HEK293 (cell line): Measurements from ENCODE around the gene TCAF1.
"Not testable (repeated sequence)": the region's sequence is repeated elsewhere in the genome, so short reads cannot be mapped to it uniquely, and the experiment has no call there.

ENCODE experiments used
- AEBP2 ChIP-seq: fragments of 450-650 bp; formaldehyde crosslinking; IDR thresholded peaks from 2 replicates; pipeline ENCODE4 v1.5.1; 2016; ENCODE audit warnings: missing biosample characterization, missing genetic modification characterization, borderline replicate concordance
- KLF9 ChIP-seq: fragments of 450-650 bp; formaldehyde crosslinking; IDR thresholded peaks from 2 replicates; pipeline ENCODE4 v1.5.1; 2016; ENCODE audit warnings: missing biosample characterization, missing genetic modification characterization, low read depth
- SALL2 ChIP-seq: fragments of 450-650 bp; formaldehyde crosslinking; IDR thresholded peaks from 2 replicates; pipeline ENCODE4 v1.5.0; 2017; ENCODE audit warnings: missing biosample characterization, mild to moderate bottlenecking, missing genetic modification characterization, borderline replicate concordance
- ZBTB11 ChIP-seq: fragments of 450-650 bp; formaldehyde crosslinking; conservative IDR thresholded peaks from 2 replicates; pipeline ENCODE4 v1.5.1; 2016; ENCODE audit warnings: low read depth, missing biosample characterization, missing genetic modification characterization
- ZBTB6 ChIP-seq: fragments of 450-650 bp; formaldehyde crosslinking; IDR thresholded peaks from 2 replicates; pipeline ENCODE4 v1.5.1; 2017; ENCODE audit warnings: missing biosample characterization, missing genetic modification characterization
- ZNF24 ChIP-seq: fragments of 450-650 bp; formaldehyde crosslinking; IDR thresholded peaks from 2 replicates; pipeline ENCODE4 v1.5.1; 2016; ENCODE audit warnings: missing biosample characterization, missing genetic modification characterization
- ZNF311 ChIP-seq: fragments of 450-650 bp; formaldehyde crosslinking; IDR thresholded peaks from 2 replicates; pipeline ENCODE4 v1.5.1; 2017; ENCODE audit warnings: missing biosample characterization, missing genetic modification characterization, borderline replicate concordance
- ZNF623 ChIP-seq: fragments of 450-650 bp; formaldehyde crosslinking; IDR thresholded peaks from 2 replicates; pipeline ENCODE4 v1.5.1; 2016; ENCODE audit warnings: missing biosample characterization, missing genetic modification characterization
- ZNF639 ChIP-seq: fragments of 450-650 bp; formaldehyde crosslinking; IDR thresholded peaks from 2 replicates; pipeline ENCODE4 v1.5.1; 2016; ENCODE audit warnings: missing biosample characterization, missing genetic modification characterization
- ZNF777 ChIP-seq: fragments of 450-650 bp; formaldehyde crosslinking; IDR thresholded peaks from 2 replicates; pipeline ENCODE4 v1.5.1; 2017; ENCODE audit warnings: missing biosample characterization, missing genetic modification characterization, borderline replicate concordance
- TF ChIP-seq, protein P1 (sequence below): fragments of 450-650 bp; formaldehyde crosslinking; IDR thresholded peaks from 2 replicates; pipeline ENCODE4 v1.5.1; 2016; ENCODE audit warnings: missing biosample characterization, missing genetic modification characterization
- TF ChIP-seq, protein P2 (sequence below): fragments of 450-650 bp; formaldehyde crosslinking; IDR thresholded peaks from 2 replicates; pipeline ENCODE4 v1.5.1; 2016; ENCODE audit warnings: missing biosample characterization, missing genetic modification characterization
- TF ChIP-seq, protein P3 (sequence below): fragments of 450-650 bp; formaldehyde crosslinking; IDR thresholded peaks from 2 replicates; pipeline ENCODE4 v1.5.1; 2017; ENCODE audit warnings: missing biosample characterization, missing genetic modification characterization
- TF ChIP-seq, protein P4 (sequence below): fragments of 450-650 bp; formaldehyde crosslinking; conservative IDR thresholded peaks from 2 replicates; pipeline ENCODE4 v1.5.1; 2016; ENCODE audit warnings: low read depth, missing biosample characterization, missing genetic modification characterization

DNA sequence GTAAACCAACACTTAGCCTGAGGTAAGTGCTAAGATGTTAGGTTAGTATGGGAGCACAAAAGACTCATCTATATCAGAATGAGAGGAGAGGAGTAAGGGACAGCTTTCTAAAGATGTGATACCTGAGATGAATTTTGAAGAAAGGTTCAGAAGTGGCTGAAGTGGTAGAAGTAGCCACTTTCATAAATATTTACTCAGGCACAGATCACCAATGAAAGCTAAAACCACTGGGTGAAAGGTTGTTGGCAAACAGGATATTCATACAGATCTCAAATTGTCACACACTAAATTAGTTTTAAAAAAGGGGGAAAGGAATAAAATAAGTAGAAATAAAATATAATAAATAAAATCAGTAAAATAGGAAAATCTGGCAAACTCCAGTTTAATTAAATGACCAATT, 30.4 kb downstream of the TCAF1 start:
- TF ChIP-seq, protein P1, sequence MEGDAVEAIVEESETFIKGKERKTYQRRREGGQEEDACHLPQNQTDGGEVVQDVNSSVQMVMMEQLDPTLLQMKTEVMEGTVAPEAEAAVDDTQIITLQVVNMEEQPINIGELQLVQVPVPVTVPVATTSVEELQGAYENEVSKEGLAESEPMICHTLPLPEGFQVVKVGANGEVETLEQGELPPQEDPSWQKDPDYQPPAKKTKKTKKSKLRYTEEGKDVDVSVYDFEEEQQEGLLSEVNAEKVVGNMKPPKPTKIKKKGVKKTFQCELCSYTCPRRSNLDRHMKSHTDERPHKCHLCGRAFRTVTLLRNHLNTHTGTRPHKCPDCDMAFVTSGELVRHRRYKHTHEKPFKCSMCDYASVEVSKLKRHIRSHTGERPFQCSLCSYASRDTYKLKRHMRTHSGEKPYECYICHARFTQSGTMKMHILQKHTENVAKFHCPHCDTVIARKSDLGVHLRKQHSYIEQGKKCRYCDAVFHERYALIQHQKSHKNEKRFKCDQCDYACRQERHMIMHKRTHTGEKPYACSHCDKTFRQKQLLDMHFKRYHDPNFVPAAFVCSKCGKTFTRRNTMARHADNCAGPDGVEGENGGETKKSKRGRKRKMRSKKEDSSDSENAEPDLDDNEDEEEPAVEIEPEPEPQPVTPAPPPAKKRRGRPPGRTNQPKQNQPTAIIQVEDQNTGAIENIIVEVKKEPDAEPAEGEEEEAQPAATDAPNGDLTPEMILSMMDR: not testable (repeated sequence)
- TF ChIP-seq, protein P2, sequence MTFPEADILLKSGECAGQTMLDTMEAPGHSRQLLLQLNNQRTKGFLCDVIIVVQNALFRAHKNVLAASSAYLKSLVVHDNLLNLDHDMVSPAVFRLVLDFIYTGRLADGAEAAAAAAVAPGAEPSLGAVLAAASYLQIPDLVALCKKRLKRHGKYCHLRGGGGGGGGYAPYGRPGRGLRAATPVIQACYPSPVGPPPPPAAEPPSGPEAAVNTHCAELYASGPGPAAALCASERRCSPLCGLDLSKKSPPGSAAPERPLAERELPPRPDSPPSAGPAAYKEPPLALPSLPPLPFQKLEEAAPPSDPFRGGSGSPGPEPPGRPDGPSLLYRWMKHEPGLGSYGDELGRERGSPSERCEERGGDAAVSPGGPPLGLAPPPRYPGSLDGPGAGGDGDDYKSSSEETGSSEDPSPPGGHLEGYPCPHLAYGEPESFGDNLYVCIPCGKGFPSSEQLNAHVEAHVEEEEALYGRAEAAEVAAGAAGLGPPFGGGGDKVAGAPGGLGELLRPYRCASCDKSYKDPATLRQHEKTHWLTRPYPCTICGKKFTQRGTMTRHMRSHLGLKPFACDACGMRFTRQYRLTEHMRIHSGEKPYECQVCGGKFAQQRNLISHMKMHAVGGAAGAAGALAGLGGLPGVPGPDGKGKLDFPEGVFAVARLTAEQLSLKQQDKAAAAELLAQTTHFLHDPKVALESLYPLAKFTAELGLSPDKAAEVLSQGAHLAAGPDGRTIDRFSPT (tag by site-specific recombination): not testable (repeated sequence)
- TF ChIP-seq ZBTB11 (tag by site-specific recombination); ZNF24; ZNF777 (tag by site-specific recombination); ZNF311; ZNF639 (tag by site-specific recombination); AEBP2 (tag by site-specific recombination); ZNF623 (tag by site-specific recombination); KLF9; ZBTB6 (tag by site-specific recombination); SALL2 (tag by site-specific recombination): not testable (repeated sequence)
- TF ChIP-seq, protein P3, sequence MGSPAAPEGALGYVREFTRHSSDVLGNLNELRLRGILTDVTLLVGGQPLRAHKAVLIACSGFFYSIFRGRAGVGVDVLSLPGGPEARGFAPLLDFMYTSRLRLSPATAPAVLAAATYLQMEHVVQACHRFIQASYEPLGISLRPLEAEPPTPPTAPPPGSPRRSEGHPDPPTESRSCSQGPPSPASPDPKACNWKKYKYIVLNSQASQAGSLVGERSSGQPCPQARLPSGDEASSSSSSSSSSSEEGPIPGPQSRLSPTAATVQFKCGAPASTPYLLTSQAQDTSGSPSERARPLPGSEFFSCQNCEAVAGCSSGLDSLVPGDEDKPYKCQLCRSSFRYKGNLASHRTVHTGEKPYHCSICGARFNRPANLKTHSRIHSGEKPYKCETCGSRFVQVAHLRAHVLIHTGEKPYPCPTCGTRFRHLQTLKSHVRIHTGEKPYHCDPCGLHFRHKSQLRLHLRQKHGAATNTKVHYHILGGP (tag by site-specific recombination): not testable (repeated sequence)
- TF ChIP-seq, protein P4, sequence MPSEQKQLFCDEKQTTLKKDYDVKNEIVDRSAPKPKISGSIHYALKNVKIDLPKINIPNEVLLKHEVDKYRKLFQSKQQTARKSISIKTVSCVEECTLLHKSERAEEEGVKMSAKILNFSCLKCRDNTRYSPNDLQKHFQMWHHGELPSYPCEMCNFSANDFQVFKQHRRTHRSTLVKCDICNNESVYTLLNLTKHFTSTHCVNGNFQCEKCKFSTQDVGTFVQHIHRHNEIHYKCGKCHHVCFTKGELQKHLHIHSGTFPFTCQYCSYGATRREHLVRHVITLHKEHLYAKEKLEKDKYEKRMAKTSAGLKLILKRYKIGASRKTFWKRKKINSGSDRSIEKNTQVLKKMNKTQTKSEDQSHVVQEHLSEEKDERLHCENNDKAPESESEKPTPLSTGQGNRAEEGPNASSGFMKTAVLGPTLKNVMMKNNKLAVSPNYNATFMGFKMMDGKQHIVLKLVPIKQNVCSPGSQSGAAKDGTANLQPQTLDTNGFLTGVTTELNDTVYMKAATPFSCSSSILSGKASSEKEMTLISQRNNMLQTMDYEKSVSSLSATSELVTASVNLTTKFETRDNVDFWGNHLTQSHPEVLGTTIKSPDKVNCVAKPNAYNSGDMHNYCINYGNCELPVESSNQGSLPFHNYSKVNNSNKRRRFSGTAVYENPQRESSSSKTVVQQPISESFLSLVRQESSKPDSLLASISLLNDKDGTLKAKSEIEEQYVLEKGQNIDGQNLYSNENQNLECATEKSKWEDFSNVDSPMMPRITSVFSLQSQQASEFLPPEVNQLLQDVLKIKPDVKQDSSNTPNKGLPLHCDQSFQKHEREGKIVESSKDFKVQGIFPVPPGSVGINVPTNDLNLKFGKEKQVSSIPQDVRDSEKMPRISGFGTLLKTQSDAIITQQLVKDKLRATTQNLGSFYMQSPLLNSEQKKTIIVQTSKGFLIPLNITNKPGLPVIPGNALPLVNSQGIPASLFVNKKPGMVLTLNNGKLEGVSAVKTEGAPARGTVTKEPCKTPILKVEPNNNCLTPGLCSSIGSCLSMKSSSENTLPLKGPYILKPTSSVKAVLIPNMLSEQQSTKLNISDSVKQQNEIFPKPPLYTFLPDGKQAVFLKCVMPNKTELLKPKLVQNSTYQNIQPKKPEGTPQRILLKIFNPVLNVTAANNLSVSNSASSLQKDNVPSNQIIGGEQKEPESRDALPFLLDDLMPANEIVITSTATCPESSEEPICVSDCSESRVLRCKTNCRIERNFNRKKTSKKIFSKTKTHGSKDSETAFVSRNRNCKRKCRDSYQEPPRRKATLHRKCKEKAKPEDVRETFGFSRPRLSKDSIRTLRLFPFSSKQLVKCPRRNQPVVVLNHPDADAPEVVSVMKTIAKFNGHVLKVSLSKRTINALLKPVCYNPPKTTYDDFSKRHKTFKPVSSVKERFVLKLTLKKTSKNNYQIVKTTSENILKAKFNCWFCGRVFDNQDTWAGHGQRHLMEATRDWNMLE: not testable (repeated sequence)
